Heart left ventricle (tissue), 13 donors: Measurements from ENCODE around the gene SLC35F3.

ENCODE experiments used
- POLR2A ChIP-seq, 2 donors: fragments of 450-650 bp; IDR thresholded peaks; one replicate each; pipeline ENCODE4 v1.6.1; 2017; ENCODE audit warnings: antibody characterized with exemption in 2 of 2, mild to moderate bottlenecking in 2 of 2, moderate library complexity in 2 of 2
- TF ChIP-seq, protein P1 (sequence below), 12 donors: fragments of 200-600 bp; sonication (generic) in 4 of 12; IDR thresholded peaks; one replicate each; pipeline versions ENCODE4 v1.5.0 to v1.8.0; 2018 to 2022; ENCODE audit warnings: antibody characterized with exemption in 12 of 12, mild to moderate bottlenecking in 5 of 12
- donor health status: ischemic (EF 13 %, LVEDD 7.1; RV severe dilation, severe dysfunction).
- donor health status: DM: no; HTN: yes; CAD: no.
- donor health status: DM: no; HTN: no; CAD: no.
- donor health status: ischemic (EF 25% LVEDD 6.9; RV normal size, moderate dysfunction).
- donor health status: ischemic (EF 25% LVEDD 5.7; RV mildly dilated, moderate dysfunction).
- donor health status: ischemic (EF 35%, LVEDD 5.7; RV mildly dilated, moderate dysfunction).
- donor health status: nonischemic (EF 11% LVEDD 7.7; RV severe dilation, severe dysfunction).
- donor health status: DM: yes; HTN: yes; CAD: no.
- donor health status: PGD.
- donor health status: ischemic (EF 29% LVEDD 5.4; RV normal size, mild dysfunction).
- donor health status: nonischemic (EF 23%, LVEDD 6.1; RV moderate dilation, normal function).

DNA sequence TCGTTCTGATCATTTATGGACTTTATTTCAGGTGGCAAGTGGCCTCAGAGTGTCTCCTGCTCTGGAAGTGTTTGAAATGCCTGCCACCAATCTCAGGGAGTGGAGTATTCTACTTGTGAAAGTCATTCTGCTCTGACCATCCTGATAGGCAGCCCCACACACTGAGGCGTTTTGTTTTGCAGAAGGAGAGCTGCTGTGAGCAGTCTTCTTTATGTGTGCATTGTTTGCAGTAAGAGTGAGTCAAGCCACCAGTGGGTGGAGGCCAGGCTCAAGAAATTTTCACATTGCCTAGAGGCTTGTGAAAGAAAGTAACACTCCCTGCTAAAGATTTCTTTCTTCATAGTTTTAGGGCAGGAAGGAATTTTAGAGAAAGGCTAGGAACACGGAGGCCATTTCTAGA is 204.4 kb downstream of the SLC35F3 start:
- TF ChIP-seq, protein P1, sequence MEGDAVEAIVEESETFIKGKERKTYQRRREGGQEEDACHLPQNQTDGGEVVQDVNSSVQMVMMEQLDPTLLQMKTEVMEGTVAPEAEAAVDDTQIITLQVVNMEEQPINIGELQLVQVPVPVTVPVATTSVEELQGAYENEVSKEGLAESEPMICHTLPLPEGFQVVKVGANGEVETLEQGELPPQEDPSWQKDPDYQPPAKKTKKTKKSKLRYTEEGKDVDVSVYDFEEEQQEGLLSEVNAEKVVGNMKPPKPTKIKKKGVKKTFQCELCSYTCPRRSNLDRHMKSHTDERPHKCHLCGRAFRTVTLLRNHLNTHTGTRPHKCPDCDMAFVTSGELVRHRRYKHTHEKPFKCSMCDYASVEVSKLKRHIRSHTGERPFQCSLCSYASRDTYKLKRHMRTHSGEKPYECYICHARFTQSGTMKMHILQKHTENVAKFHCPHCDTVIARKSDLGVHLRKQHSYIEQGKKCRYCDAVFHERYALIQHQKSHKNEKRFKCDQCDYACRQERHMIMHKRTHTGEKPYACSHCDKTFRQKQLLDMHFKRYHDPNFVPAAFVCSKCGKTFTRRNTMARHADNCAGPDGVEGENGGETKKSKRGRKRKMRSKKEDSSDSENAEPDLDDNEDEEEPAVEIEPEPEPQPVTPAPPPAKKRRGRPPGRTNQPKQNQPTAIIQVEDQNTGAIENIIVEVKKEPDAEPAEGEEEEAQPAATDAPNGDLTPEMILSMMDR (IDR thresholded peaks at IDR 0.05) = no peak
- no peak for TF ChIP-seq POLR2A (IDR thresholded peaks at IDR 0.05)
